KMS-11 (cell line): ENCODE results near the gene ATG10.

Experiments used
- H2AFZ ChIP-seq: fragments of 200-600 bp; sonication (generic); 2 replicates; pipeline ENCODE4 v1.6.1; 2016; ENCODE audit warnings: antibody characterized with exemption, mixed run types, low read depth
- H3K27ac ChIP-seq: fragments of 200-600 bp; sonication (generic); 2 replicates; pipeline ENCODE4 v1.6.1; 2016; ENCODE audit warnings: mild to moderate bottlenecking, mixed run types
- H3K27me3 ChIP-seq: fragments of 200-600 bp; sonication (generic); 2 replicates; pipeline ENCODE4 v1.6.1; 2017; ENCODE audit warnings: mild to moderate bottlenecking, low read depth, mixed run types, moderate library complexity; ENCODE audit not compliant: insufficient read depth
- H3K36me3 ChIP-seq: fragments of 200-600 bp; sonication (generic); 2 replicates; pipeline ENCODE4 v1.6.1; 2017; ENCODE audit warnings: mild to moderate bottlenecking, mixed run types; ENCODE audit not compliant: insufficient read depth
- H3K4me1 ChIP-seq: fragments of 200-600 bp; sonication (generic); 2 replicates; pipeline ENCODE4 v1.6.1; 2016; ENCODE audit warnings: mild to moderate bottlenecking, low read depth, mixed run types; ENCODE audit not compliant: poor library complexity, severe bottlenecking
- H3K4me2 ChIP-seq: fragments of 200-600 bp; sonication (generic); 2 replicates; pipeline ENCODE4 v1.7.0; 2016; ENCODE audit warnings: mild to moderate bottlenecking, mixed run types
- H3K4me3 ChIP-seq: fragments of 200-600 bp; sonication (generic); IDR thresholded peaks from 2 replicates; pipeline ENCODE4 v1.6.1; 2017; ENCODE audit warnings: low read depth, low read length, mixed read lengths; ENCODE audit not compliant: insufficient read depth
- H3K79me2 ChIP-seq: fragments of 200-600 bp; sonication (generic); 2 replicates; pipeline ENCODE4 v1.6.1; 2016; ENCODE audit warnings: low read depth, mixed run types; ENCODE audit not compliant: insufficient read depth
- H3K9ac ChIP-seq: fragments of 200-600 bp; sonication (generic); 2 replicates; pipeline ENCODE4 v1.6.1; 2016; ENCODE audit warnings: mild to moderate bottlenecking, mixed run types
- H4K20me1 ChIP-seq: fragments of 200-600 bp; sonication (generic); 2 replicates; pipeline ENCODE4 v1.6.1; 2016; ENCODE audit warnings: mild to moderate bottlenecking, mixed run types; ENCODE audit not compliant: insufficient read depth
- TF ChIP-seq, protein P1 (sequence below): fragments of 200-600 bp; sonication (generic); conservative IDR thresholded peaks from 2 replicates; pipeline ENCODE4 v1.6.1; 2017; ENCODE audit warnings: low read depth, mild to moderate bottlenecking, antibody characterized with exemption, low read length, moderate library complexity, mixed read lengths

Gene ATG10

GRCh38 chr5:82183828-82184227 is 212.0 kb downstream of the ATG10 start:
- Histone ChIP-seq H3K79me2 (no peaks in the 10 kb centered on the region), H3K4me1 (peaks cover 38% of the 10 kb centered on the region), H2AFZ (no peak overlapping the region), H3K9ac (no peak overlapping the region), H4K20me1 (no peaks in the 10 kb centered on the region), H3K36me3 (no peaks in the 10 kb centered on the region), H3K27me3 (no peaks in the 10 kb centered on the region), H3K4me3 (no peak overlapping the region), H3K4me2 (0 out of 2 replicates have a peak overlapping the region, but pooled peaks have one; percentile 1), H3K27ac (no peak overlapping the region)
- TF ChIP-seq, protein P1, sequence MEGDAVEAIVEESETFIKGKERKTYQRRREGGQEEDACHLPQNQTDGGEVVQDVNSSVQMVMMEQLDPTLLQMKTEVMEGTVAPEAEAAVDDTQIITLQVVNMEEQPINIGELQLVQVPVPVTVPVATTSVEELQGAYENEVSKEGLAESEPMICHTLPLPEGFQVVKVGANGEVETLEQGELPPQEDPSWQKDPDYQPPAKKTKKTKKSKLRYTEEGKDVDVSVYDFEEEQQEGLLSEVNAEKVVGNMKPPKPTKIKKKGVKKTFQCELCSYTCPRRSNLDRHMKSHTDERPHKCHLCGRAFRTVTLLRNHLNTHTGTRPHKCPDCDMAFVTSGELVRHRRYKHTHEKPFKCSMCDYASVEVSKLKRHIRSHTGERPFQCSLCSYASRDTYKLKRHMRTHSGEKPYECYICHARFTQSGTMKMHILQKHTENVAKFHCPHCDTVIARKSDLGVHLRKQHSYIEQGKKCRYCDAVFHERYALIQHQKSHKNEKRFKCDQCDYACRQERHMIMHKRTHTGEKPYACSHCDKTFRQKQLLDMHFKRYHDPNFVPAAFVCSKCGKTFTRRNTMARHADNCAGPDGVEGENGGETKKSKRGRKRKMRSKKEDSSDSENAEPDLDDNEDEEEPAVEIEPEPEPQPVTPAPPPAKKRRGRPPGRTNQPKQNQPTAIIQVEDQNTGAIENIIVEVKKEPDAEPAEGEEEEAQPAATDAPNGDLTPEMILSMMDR = no peak

DNA sequence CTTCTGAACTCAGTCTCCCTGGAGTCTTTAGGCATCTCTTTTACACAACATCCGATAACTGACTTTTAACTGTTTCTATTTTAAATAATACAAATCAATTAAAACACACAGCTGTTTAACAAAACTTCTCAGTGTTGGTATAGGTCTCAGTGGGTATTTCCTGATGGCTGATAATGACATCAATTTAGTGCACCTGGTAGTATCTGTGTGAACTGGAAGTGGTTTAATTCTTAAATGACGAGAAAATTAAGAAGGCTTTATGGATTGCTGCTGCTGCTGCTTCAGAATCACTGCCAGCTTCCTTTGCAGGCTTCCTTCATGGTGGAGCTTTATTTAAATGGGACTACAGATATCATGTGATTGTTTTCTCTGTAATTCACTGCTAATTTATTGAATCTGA is 214.0 kb downstream of the ATG10 start:
- H3K9ac ChIP-seq = peak overlapping the region; percentile 8; the same call in 1 of the 2 replicates
- peak overlapping the region; percentile 33 for H3K4me2 ChIP-seq
- no peaks in the 10 kb centered on the region for H4K20me1 ChIP-seq
- H3K36me3 ChIP-seq = no peaks in the 10 kb centered on the region
- H3K27ac ChIP-seq = peak overlapping the region; percentile 49
- no peak overlapping the region for H3K4me3 ChIP-seq
- peaks cover 38% of the 10 kb centered on the region for H3K4me1 ChIP-seq
- H3K27me3 ChIP-seq = no peaks in the 10 kb centered on the region
- TF ChIP-seq, protein P1 = no peak
- no peaks in the 10 kb centered on the region for H3K79me2 ChIP-seq
- H2AFZ ChIP-seq = peak overlapping the region; percentile 12; the same call in 1 of the 2 replicates

GRCh38 chr5:82197550-82197949 is 225.7 kb downstream of the ATG10 start:
- Histone ChIP-seq H3K4me3 (no peak overlapping the region), H4K20me1 (no peaks in the 10 kb centered on the region), H3K27ac (no peak overlapping the region), H3K9ac (no peak overlapping the region), H3K4me1 (no peaks in the 10 kb centered on the region), H3K4me2 (no peak overlapping the region), H3K36me3 (no peaks in the 10 kb centered on the region), H3K79me2 (no peaks in the 10 kb centered on the region), H2AFZ (no peak overlapping the region), H3K27me3 (no peaks in the 10 kb centered on the region)
- TF ChIP-seq, protein P1 = no peak

- no peak overlapping the region for H3K27ac ChIP-seq
- no peak overlapping the region for H2AFZ ChIP-seq
- TF ChIP-seq, protein P1 = no peak
- no peak overlapping the region for H3K9ac ChIP-seq
- H3K27me3 ChIP-seq = no peaks in the 10 kb centered on the region
- H3K4me1 ChIP-seq = no peaks in the 10 kb centered on the region
- no peaks in the 10 kb centered on the region for H3K79me2 ChIP-seq
- H3K4me3 ChIP-seq = no peak overlapping the region
- H4K20me1 ChIP-seq = no peaks in the 10 kb centered on the region
- H3K4me2 ChIP-seq = no peak overlapping the region
- H3K36me3 ChIP-seq = no peaks in the 10 kb centered on the region
Observed at GRCh38 chr5:82204567-82204966, 232.7 kb downstream of the ATG10 start.

DNA sequence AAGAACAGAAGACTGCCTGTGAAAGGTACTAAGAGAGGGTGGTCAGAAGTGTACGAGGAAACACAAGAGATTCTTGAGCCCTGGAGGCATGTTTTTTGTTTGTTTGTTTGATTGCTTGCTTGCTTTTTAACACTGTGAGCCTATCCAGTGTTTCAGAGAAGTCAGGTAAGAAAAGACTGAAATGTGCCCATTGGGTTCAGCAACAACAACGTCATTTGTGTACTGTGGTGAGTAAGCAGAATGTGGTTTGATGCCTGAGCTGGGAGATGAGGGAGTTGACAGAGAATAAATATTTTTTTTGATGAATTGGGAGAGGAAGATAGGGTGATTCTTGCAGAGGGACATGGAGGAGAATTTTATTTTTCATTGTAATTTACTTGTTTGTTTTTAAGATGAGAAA is 233.2 kb downstream of the ATG10 start:
- H3K36me3 ChIP-seq = no peaks in the 10 kb centered on the region
- no peaks in the 10 kb centered on the region for H3K79me2 ChIP-seq
- H4K20me1 ChIP-seq = no peaks in the 10 kb centered on the region
- TF ChIP-seq, protein P1 = no peak
- no peak overlapping the region for H3K4me2 ChIP-seq
- no peak overlapping the region for H3K4me3 ChIP-seq
- H3K9ac ChIP-seq = no peak overlapping the region
- H2AFZ ChIP-seq = no peak overlapping the region
- no peak overlapping the region for H3K27ac ChIP-seq
- H3K4me1 ChIP-seq = no peaks in the 10 kb centered on the region
- H3K27me3 ChIP-seq = no peaks in the 10 kb centered on the region
